Measurements from ENCODE around the gene NUDT9.
"Not testable (repeated sequence)": the region's sequence is repeated elsewhere in the genome, so short reads cannot be mapped to it uniquely, and the experiment has no call there.

GRCh38 chr4:87491851-87492250 lies 69.5 kb downstream of the NUDT9 start:
- not testable (repeated sequence) for TF ChIP-seq CTCF, POLR2A (IDR thresholded peaks at IDR 0.05)

Measured in thyroid gland (tissue), 4 donors.